Thoracic aorta (tissue), 2 donors: Measurements from ENCODE around the gene GPRC6A. TPM values are rescaled to one million over a fixed set of nuclear protein-coding genes. Genes with fewer than 3 reads are reported as not detected.
"Not testable (repeated sequence)": the region's sequence is repeated elsewhere in the genome, so short reads cannot be mapped to it uniquely, and the experiment has no call there.

Source experiments
- ATAC-seq: fragments of 150-250 bp; one replicate; pipeline ENCODE4 v1.8.0; 2017; ENCODE audit warnings: low read depth; ENCODE audit not compliant: insufficient number of reproducible peaks, low FRiP score
- DNase-seq: peaks from one replicate; pipeline ENCODE4 v3.0.0-alpha.2; 2020; ENCODE audit warnings: low spot score
- H3K27ac ChIP-seq, 2 donors: fragments of 200-600 bp; sonication (generic); 1 replicate in 1 of 2; 2 replicates in 1 of 2; pipeline ENCODE4 v1.5.1; 2016; ENCODE audit warnings: mild to moderate bottlenecking in 2 of 2, moderate library complexity in 2 of 2
- H3K27me3 ChIP-seq: fragments of 200-600 bp; sonication (generic); replicated peaks from 2 replicates; pipeline ENCODE4 v1.6.0; 2016; ENCODE audit warnings: mild to moderate bottlenecking; ENCODE audit not compliant: insufficient read depth
- H3K36me3 ChIP-seq: fragments of 200-600 bp; sonication (generic); one replicate; pipeline ENCODE4 v1.5.1; 2016
- H3K4me1 ChIP-seq, 2 donors: fragments of 200-600 bp; sonication (generic); 1 replicate in 1 of 2; 2 replicates in 1 of 2; pipeline versions ENCODE4 v1.5.1 to v1.6.0; 2016; ENCODE audit warnings: low read depth in 2 of 2, mild to moderate bottlenecking in 1 of 2; ENCODE audit not compliant: control insufficient read depth in 1 of 2
- H3K4me3 ChIP-seq: fragments of 200-600 bp; sonication (generic); 2 replicates; pipeline ENCODE4 v1.5.1; 2016; ENCODE audit warnings: mild to moderate bottlenecking
- H3K9me3 ChIP-seq: fragments of 200-600 bp; sonication (generic); 2 replicates; pipeline ENCODE4 v1.5.1; 2016
- total RNA-seq, 2 donors: library from RNA; depleted of rRNA; stranded (reverse); fragments of >200 nt; gene quantifications; one replicate each; pipeline versions ENCODE4 v1.1.0 to v1.2.3, GENCODE V29; 2016
- TF ChIP-seq, protein P1 (sequence below): fragments of 200-600 bp; sonication (generic); IDR thresholded peaks from one replicate; pipeline ENCODE4 v1.5.1; 2019; ENCODE audit warnings: antibody characterized with exemption

GPRC6A gene
- total RNA-seq, 2 donors from 2014 or later: not detected

DNA sequence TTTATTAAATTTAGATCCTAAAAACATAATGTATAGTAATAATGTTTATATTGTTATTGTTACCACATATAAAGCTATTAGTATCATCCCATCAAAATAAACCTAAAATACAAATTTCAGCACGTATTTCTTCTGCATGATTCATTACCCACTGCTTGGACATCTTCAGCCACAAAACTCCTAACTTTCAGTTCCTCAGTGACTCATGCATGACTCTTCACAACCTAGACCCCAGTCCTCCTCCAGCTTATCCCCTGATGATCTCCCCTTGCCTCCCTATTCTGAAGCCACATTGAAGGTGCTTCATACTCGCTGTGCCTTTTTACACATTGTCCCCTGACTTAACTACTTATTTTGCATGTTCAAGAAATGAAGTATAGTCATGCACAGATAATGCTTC, 11.2 kb upstream of the GPRC6A start:
- ATAC-seq: no peak

DNA sequence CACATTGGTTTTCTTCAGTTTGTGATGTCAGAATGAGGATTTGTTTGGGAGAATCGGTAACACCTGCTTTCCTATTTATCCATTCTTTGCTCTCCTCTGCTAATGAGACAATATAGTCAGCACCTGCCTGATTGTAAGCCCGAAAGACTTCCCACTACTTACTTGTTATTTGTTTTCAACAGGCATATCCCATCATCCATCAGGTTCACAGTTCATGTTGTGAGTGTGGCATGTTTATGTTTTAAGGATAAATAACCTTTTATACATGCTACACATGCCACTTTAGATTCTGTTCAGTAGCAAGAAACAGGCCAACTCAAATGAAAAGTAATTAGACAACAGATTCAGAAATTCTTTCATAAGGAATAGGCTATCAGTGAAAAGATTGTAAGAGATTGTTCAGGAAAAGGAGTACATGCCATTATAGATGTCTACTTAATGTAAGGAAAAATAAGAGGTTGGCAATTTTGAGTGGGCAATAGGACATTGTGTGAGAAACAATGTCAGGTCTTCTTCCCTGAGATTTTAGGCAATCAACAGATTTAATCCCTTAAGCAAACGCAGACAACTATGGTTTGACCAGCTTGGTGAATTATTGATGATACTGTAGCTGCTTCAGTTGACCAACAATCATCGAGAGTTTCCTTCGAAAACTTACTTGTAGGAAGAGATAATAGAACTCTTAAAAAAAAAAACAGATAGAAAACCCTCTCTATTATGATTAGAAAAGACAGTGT, 7.9 kb upstream of the GPRC6A start:
- no peak for ATAC-seq
- no peak for DNase-seq
- TF ChIP-seq, protein P1, sequence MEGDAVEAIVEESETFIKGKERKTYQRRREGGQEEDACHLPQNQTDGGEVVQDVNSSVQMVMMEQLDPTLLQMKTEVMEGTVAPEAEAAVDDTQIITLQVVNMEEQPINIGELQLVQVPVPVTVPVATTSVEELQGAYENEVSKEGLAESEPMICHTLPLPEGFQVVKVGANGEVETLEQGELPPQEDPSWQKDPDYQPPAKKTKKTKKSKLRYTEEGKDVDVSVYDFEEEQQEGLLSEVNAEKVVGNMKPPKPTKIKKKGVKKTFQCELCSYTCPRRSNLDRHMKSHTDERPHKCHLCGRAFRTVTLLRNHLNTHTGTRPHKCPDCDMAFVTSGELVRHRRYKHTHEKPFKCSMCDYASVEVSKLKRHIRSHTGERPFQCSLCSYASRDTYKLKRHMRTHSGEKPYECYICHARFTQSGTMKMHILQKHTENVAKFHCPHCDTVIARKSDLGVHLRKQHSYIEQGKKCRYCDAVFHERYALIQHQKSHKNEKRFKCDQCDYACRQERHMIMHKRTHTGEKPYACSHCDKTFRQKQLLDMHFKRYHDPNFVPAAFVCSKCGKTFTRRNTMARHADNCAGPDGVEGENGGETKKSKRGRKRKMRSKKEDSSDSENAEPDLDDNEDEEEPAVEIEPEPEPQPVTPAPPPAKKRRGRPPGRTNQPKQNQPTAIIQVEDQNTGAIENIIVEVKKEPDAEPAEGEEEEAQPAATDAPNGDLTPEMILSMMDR: no peak

More for the DNA sequence above, 11.2 kb upstream of the GPRC6A start:
- no peaks in the 10 kb centered on the region for H3K36me3 ChIP-seq
- no peak overlapping the region for H3K27ac ChIP-seq
- no peaks in the 10 kb centered on the region for H3K9me3 ChIP-seq
- TF ChIP-seq, protein P1: no peak
- no peak overlapping the region for H3K4me3 ChIP-seq
- no peaks in the 10 kb centered on the region for H3K4me1 ChIP-seq
- no peak for DNase-seq
- H3K27me3 ChIP-seq: no peaks in the 10 kb centered on the region

DNA sequence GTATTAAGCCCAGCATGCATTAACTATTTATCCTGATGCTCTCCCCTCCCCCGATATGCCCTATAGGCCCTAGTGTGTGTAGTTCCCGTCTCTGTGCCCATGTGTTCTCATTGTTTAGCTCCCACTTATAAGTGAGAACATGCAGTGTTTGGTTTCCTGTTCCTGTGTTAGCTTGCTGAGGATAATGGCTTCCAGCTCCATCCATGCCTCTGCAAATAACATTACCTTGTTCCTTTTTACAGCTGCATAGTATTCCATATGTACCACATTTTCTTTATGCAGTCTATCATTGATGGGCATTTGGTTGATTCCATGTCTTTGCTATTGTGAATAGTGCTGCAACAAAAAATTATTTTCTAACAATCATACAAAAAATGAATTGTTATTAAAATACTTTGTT, 5.6 kb upstream of the GPRC6A start:
- not testable (repeated sequence) for H3K27ac ChIP-seq, ATAC-seq, H3K9me3 ChIP-seq, DNase-seq, H3K36me3 ChIP-seq, H3K4me1 ChIP-seq, H3K4me3 ChIP-seq, H3K27me3 ChIP-seq

More for the DNA sequence above, 7.9 kb upstream of the GPRC6A start:
- Histone ChIP-seq H3K9me3 (no peaks in the 10 kb centered on the region), H3K4me1 (no peaks in the 10 kb centered on the region), H3K27me3 (no peaks in the 10 kb centered on the region), H3K27ac (no peak overlapping the region), H3K4me3 (no peak overlapping the region), H3K36me3 (no peaks in the 10 kb centered on the region)

DNA sequence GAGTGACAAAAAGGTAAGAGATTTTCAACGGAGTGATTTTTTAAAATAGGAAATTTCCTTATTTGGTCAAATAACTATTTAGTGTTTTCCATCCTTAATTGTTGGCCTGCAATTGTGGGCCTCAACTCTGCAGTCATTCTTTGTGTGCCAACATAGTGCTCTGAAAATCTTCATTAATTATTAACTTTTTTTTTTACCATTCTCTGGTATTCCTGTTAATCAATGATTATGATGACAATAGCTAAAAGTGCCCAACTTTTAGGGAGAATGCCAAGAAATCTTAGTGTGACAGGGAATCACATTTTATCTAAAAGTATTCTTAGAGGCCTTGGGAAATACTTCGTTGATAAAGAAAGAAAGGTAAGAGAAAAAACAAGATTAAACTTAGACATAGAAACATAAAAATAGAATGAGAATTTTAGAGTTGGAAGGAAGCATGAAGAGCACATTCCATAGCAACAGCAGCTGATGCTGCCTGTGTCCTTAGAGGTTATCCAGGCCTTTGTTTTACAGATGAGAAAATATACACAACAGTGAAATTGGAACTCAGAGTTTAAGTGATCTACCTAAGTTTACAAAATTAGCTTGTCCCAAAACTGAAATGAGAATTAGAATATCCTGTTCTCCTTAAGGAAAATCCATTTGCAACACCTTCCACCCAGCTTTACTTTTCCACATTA, 1.2 kb downstream of the GPRC6A start:
- ATAC-seq (no peak), DNase-seq (no peak)
- TF ChIP-seq, protein P1: no peak
- H3K27me3 ChIP-seq: no peaks in the 10 kb centered on the region
- no peaks in the 10 kb centered on the region for H3K9me3 ChIP-seq
- H3K27ac ChIP-seq: no peak overlapping the region
- H3K4me3 ChIP-seq: no peak overlapping the region
- no peaks in the 10 kb centered on the region for H3K36me3 ChIP-seq
- H3K4me1 ChIP-seq: no peaks in the 10 kb centered on the region

DNA sequence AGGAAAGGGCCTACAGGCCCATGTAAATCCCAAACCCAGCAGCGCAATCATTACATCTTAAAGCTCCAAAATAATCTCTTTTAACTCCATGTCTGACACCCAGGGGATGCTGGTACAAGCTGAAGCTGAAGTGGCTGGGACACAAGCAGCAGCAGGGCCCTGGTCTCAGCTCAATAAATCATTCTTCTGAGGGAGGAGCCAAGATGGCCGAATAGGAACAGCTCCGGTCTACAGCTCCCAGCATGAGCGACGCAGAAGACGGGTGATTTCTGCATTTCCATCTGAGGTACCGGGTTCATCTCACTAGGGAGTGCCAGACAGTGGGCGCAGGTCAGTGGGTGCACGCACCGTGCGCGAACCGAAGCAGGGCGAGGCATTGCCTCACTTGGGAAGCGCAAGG, 12.5 kb downstream of the GPRC6A start:
- not testable (repeated sequence) for H3K4me1 ChIP-seq, H3K27ac ChIP-seq, DNase-seq, ATAC-seq, H3K36me3 ChIP-seq, H3K4me3 ChIP-seq, H3K27me3 ChIP-seq, H3K9me3 ChIP-seq

DNA sequence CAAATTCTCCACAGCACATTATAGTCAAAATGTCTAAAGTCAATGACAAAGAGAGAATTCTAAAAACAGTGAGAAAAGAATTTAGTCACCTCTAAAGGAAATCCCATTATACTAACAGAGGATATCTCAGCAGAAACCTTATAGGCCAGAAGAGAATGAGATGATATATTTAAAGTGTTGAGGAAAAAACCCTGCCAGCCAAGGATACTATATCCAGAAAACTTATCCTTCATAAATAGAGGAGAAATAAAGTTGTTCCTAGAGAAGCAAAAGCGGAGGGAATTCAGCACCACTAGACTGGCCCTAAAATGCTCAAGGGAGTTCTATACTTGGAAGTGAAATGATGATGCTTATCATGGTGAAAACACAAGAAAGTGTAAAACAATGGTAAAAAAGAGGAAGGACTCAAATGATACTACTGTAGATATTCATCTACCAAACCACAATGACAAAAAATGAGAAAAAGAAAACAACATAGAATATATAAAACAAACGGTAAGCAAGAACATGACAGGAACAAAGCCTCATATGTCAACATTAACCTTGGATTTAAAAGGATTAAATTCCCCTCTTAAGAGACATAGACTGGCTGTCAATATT, 16.7 kb downstream of the GPRC6A start:
- DNase-seq (no peak), ATAC-seq (no peak)
- Histone ChIP-seq H3K4me1 (no peaks in the 10 kb centered on the region), H3K36me3 (no peaks in the 10 kb centered on the region), H3K27ac (no peak overlapping the region), H3K27me3 (no peaks in the 10 kb centered on the region), H3K9me3 (peaks cover 7% of the 10 kb centered on the region), H3K4me3 (no peak overlapping the region)
- TF ChIP-seq, protein P1: no peak
